Activated T-cell treated with anti-CD3 and anti-CD28 coated beads, Interleukin-2, amount 50 U/mL, for 72 hours (primary cell): Measurements from ENCODE around the gene PRXL2C. TPM values are rescaled to one million over a fixed set of nuclear protein-coding genes. Genes with fewer than 3 reads are reported as not detected.
"Not testable (repeated sequence)": the region's sequence is repeated elsewhere in the genome, so short reads cannot be mapped to it uniquely, and the experiment has no call there.

Experiments used
- ATAC-seq, 2 donors: fragments of 150-1000 bp; cut with Tn5 transposase; replicated peaks in 1 of 2; 2 replicates each; pipeline ENCODE4 v1.10.0; 2021; ENCODE audit warnings: moderate library complexity in 2 of 2, mild to moderate bottlenecking in 1 of 2
- DNase-seq, 2 donors: peaks; one replicate each; pipeline ENCODE4 v3.0.0; 2021 to 2022; ENCODE audit warnings: mixed read lengths in 1 of 2
- H3K27ac Mint-ChIP-seq: one replicate; pipeline ENCODE4 v1.8.0; 2022; ENCODE audit warnings: mild to moderate bottlenecking, moderate library complexity, mixed read lengths
- H3K27me3 Mint-ChIP-seq: one replicate; pipeline ENCODE4 v1.8.0; 2022; ENCODE audit warnings: low read depth, mixed read lengths
- H3K36me3 Mint-ChIP-seq, 2 donors: one replicate each; pipeline ENCODE4 v1.8.0; 2022; ENCODE audit warnings: mixed read lengths in 2 of 2, mild to moderate bottlenecking in 1 of 2; ENCODE audit not compliant: insufficient read depth in 2 of 2
- H3K4me1 Mint-ChIP-seq: one replicate; pipeline ENCODE4 v1.8.0; 2022; ENCODE audit warnings: low read depth, mixed read lengths
- H3K4me3 Mint-ChIP-seq, 2 donors: one replicate each; pipeline ENCODE4 v1.8.0; 2022; ENCODE audit warnings: mild to moderate bottlenecking in 2 of 2, mixed read lengths in 2 of 2, moderate library complexity in 2 of 2
- H3K9me3 Mint-ChIP-seq, 2 donors: one replicate each; pipeline ENCODE4 v1.8.0; 2022; ENCODE audit warnings: mixed read lengths in 2 of 2
- total RNA-seq, 2 donors: library from RNA; stranded (reverse); gene quantifications; one replicate each; pipeline ENCODE4 v1.2.3, GENCODE V29; 2022

Gene PRXL2C
- total RNA-seq, 2 donors from 2014 or later: 11.6 to 17.1 TPM

DNA sequence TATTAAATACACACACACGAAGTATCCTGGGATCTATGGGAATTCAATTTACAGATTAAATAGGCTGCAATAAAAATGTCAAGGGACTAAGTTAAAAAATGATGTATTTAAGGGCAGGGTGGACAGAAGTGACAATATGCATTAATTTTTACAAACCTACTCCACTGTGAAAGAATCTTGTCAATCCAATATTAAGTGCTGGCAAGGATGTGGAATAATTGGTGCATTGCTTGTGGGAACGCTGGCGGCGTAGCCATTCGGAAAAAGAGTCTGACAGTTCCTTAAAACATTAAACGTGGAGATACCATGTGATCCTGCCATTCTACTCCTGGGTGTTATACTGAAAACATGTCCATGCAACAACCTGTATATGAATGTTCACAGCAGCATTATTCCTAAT lies 39.7 kb downstream of the PRXL2C start:
- Mint-ChIP-seq H3K9me3 (no peaks in the 10 kb centered on the region), H3K4me3 (no peak overlapping the region), H3K27ac (no peak overlapping the region), H3K4me1 (peaks cover 11% of the 10 kb centered on the region), H3K36me3 (peaks cover 0 to 2% of the 10 kb centered on the region in 2 donors), H3K27me3 (peaks cover 74% of the 10 kb centered on the region)
- ATAC-seq (no peak), DNase-seq (no peak)

DNA sequence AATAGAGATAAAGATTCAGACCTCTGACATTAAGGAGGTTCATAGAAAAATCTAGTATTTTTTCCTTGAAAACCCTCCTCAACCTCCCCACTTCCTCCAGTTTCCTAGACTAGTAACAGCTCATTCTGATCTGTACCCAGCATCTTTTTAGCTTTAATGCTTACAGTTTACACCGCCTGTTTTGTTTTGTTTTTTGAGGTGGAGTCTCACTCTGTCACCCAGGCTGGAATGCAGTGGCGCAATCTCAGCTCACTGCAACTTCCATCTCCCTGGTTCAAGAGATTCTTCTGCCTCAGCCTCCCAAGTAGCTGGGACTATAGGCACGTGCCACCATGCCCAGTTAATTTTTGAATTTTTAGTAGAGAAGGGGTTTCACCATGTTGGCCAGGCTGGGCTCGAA lies 40.5 kb downstream of the PRXL2C start:
- not testable (repeated sequence) for H3K4me3 Mint-ChIP-seq, H3K36me3 Mint-ChIP-seq, DNase-seq, H3K27ac Mint-ChIP-seq, H3K4me1 Mint-ChIP-seq, H3K9me3 Mint-ChIP-seq, ATAC-seq
- peaks cover 71% of the 10 kb centered on the region for H3K27me3 Mint-ChIP-seq

DNA sequence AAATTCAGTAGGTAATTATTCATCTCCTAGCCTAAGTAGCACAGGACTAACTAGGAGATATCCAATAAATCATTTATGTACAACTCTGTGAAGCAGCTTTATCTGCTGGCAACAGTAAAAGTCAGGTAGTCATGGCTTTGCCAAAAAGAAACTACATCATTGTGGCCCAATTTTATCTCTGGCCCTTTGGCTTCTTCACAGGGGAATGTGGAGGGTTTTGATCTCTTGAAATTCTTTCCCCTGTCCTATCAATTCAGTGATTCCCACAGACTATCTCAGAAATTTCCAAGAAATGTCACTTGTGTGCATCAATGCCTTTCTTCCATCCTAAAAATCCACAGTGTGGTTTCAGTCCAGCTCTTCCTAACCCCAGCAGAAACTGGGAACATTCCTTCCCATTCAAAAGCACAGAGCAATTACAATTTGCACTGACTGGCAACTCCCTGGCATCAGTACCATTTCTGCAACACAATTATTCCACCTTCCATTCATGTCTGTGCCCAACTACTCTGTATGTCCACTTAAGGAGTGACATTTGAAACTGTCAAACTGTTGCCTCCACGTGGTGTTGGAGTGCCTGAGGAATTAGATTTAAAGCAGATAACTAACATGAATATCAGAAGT lies 42.0 kb downstream of the PRXL2C start:
- DNase-seq (no peak), ATAC-seq (no peak)
- H3K27me3 Mint-ChIP-seq: peaks cover 77% of the 10 kb centered on the region
- H3K36me3 Mint-ChIP-seq: no peaks in the 10 kb centered on the region
- H3K9me3 Mint-ChIP-seq: no peaks in the 10 kb centered on the region
- no peak overlapping the region for H3K27ac Mint-ChIP-seq
- peaks cover 2% of the 10 kb centered on the region for H3K4me1 Mint-ChIP-seq
- no peak overlapping the region for H3K4me3 Mint-ChIP-seq

DNA sequence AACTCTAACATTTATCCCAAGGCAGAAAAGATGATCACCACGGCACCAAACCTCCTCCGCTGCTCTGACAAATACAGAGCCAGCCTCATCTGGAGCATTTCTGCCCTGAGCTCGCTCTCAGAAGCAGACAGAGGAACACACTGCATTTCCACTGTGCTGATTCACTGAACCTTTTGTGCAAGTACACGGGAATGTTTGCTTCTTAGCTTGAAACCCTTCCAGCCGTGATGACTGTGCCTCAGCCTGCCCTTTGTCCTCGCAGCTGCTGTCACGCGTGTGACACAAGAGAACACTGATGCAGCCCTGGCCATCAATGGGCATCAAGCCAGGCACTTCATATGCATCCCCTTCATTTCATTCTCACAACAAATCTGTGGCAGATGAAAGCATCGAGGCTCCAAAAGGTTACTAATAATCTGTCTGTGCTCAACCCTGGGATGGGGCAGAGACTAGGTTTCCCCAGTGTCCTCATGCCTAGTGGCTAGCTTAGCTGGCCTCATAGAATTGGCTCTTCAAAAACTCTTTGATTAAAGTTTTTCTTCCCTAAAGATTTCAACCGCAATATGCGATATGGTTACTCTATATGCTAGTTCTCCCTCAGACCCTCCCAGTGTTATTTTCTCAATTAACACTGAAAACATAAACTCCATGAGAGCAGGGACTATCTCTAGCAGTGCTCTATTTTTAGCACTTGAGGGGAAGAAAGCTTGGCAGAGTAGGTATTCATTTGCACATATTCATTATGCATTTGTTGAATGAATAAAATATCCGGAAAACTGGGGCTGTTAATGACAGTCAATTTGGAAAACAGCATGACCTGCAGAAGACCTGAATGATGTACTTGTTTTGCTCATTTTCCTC lies 42.8 kb downstream of the PRXL2C start:
- peaks cover 70% of the 10 kb centered on the region for H3K27me3 Mint-ChIP-seq
- no peaks in the 10 kb centered on the region for H3K4me1 Mint-ChIP-seq
- DNase-seq (no peak), ATAC-seq (peak in 1 of 2 donors; percentile 21)
- H3K27ac Mint-ChIP-seq: no peak overlapping the region
- no peaks in the 10 kb centered on the region for H3K36me3 Mint-ChIP-seq
- no peak overlapping the region for H3K4me3 Mint-ChIP-seq
- no peaks in the 10 kb centered on the region for H3K9me3 Mint-ChIP-seq

DNA sequence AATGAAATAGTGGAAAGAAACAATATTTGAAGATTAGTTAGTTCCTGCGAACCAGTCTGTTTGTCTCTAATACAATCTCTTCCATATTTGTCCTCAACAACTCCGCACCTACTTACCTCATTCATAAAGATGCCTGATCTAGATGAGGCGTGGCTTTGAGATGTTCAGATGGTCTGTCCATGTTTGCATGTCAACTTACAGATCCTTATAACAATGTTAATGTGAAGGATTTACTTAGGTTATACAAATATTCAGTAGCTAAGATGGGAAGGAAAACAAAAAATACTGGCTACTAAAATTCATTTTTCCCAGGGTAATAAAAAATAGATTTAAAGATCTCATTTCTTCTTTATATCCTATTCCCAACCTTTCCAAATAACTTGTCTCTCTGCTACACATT lies 43.8 kb downstream of the PRXL2C start:
- Mint-ChIP-seq H3K4me3 (no peak overlapping the region), H3K36me3 (no peaks in the 10 kb centered on the region), H3K4me1 (no peaks in the 10 kb centered on the region), H3K9me3 (no peaks in the 10 kb centered on the region), H3K27ac (no peak overlapping the region), H3K27me3 (peaks cover 63% of the 10 kb centered on the region)
- DNase-seq (no peak), ATAC-seq (no peak)

DNA sequence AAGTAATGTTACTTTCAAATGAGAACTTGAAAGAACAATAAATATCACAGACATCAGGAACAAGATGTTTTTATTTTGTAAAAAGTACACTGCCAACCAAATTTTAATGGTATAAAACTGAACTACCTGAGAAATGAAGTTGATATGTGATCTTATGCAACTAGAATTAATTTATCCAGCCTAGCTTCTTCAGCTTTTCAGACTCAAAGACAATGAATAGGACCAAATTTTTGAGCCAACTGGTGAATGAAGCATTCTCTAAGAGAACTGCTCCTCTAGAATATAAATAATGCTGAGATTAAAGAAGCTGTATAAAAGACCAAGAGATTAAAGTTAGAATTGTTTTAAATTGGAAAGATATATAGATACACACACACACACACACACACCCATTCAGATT lies 45.4 kb downstream of the PRXL2C start:
- no peak for ATAC-seq
- DNase-seq: no peak
- no peaks in the 10 kb centered on the region for H3K4me1 Mint-ChIP-seq
- H3K4me3 Mint-ChIP-seq: no peak overlapping the region
- no peaks in the 10 kb centered on the region for H3K9me3 Mint-ChIP-seq
- no peaks in the 10 kb centered on the region for H3K36me3 Mint-ChIP-seq
- H3K27me3 Mint-ChIP-seq: peaks cover 62% of the 10 kb centered on the region
- no peak overlapping the region for H3K27ac Mint-ChIP-seq

DNA sequence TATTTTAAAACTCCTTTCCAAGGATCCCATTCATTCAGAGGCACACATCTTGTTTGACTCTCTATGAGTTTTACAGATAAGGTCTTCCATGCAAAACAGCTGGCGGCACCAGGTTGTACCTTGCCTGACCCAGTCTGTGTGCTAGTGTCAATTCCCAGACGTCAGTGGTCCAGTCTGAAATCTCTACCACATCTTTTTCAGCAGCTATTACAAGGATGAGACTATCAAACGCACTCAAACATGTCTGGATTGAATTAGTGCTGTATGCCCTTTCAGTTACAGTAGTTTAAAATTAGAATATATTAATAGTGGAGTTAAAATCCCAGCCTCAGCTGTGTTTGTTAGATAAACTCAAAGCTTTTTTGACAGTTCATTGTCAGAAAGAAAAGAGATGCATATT lies 47.1 kb downstream of the PRXL2C start:
- no peak for DNase-seq
- Mint-ChIP-seq H3K4me1 (no peaks in the 10 kb centered on the region), H3K9me3 (no peaks in the 10 kb centered on the region), H3K36me3 (no peaks in the 10 kb centered on the region), H3K27me3 (peaks cover 44% of the 10 kb centered on the region), H3K27ac (no peak overlapping the region), H3K4me3 (no peak overlapping the region)
- no peak for ATAC-seq

DNA sequence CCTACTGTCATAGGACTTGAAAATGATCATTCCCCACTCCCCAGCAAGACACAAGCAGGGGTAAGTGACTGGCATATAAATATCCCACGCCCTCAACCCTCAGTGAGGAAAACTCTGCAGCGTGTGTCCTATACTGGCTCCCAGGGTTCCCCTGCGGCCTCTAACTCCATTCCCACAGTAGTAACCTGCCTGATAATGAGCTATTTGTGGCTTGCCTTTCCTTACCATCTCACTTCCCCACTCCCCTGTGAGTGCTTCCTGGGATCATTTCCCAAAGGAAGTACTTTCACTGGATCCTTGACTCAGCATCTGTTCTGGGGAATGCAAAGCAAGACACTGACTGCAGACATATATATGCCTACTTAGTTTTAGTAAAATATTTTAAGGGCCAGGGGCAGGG lies 49.8 kb downstream of the PRXL2C start:
- DNase-seq: no peak
- Mint-ChIP-seq H3K9me3 (no peaks in the 10 kb centered on the region), H3K27ac (no peak overlapping the region), H3K36me3 (no peaks in the 10 kb centered on the region), H3K27me3 (peaks cover 20% of the 10 kb centered on the region), H3K4me1 (no peaks in the 10 kb centered on the region), H3K4me3 (no peak overlapping the region)
- no peak for ATAC-seq

DNA sequence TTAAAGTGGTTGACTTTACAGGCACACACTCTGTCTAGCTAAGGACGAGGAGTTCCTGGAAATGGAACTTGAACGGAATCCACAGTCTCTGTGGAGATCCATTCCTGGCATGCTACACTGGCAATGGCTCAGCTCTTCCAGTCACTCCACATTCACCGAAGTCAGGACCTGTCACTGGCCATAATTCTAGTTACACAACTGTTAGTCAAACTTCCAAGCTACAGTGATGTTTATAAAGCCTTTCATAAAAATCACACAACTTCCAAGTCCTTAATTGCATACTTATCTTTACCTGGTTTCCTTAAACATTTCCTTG lies 51.2 kb downstream of the PRXL2C start:
- Mint-ChIP-seq H3K9me3 (no peaks in the 10 kb centered on the region), H3K36me3 (no peaks in the 10 kb centered on the region), H3K4me3 (no peak overlapping the region), H3K27me3 (peaks cover 15% of the 10 kb centered on the region), H3K4me1 (no peaks in the 10 kb centered on the region), H3K27ac (no peak overlapping the region)
- no peak for ATAC-seq
- DNase-seq: no peak

DNA sequence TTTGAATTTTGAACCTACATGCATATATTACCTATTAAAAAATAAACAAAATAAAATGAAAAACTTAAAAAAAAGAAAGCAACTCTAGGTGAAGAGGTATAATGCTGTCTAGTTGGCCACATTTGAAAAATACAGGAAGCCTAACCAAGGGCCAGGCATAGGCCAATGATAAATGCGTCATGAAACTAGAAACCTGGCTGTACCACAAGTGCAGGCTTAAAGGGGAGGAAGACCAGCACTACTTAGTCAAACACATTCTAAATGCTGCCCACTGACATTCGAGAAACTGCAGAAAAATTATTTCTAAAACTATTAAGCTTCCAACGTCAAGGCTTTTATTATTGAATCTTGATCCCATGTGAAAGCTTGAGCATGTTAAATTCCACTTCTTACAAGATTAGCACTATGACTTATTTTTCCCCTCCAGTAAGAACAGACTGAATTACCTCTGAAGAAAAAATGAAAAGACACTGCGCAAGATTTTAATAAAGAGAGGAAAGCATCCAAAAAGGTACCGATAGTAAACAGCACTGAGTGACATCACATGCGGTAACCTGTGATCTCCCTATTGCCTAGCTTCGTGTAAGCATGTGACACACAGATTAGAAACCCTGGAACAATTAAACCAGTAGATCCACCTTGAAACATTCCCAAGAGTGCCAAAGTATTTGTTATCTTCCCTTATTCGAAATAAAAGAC lies 51.7 kb downstream of the PRXL2C start:
- no peaks in the 10 kb centered on the region for H3K9me3 Mint-ChIP-seq
- ATAC-seq: no peak
- no peaks in the 10 kb centered on the region for H3K4me1 Mint-ChIP-seq
- H3K36me3 Mint-ChIP-seq: no peaks in the 10 kb centered on the region
- H3K27ac Mint-ChIP-seq: no peak overlapping the region
- DNase-seq: no peak
- H3K27me3 Mint-ChIP-seq: peaks cover 10% of the 10 kb centered on the region
- no peak overlapping the region for H3K4me3 Mint-ChIP-seq

DNA sequence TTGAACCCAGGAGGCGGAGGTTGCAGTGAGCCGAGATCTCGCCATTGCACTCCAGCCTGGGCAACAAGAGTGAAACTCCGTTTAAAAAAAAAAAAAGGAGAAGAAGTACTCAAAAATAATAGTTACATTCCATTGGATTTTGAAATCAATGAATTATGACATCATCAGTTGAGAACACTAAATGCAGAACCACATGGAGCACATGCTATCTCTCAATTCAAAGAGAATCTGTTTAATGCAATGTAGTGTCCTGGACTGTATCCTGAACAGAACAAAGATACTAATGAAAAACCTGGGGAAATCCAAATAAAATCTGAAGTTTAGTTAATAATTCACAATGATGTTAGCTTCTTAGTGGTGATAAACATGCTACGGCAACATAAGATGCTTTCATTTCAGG lies 55.8 kb downstream of the PRXL2C start:
- no peaks in the 10 kb centered on the region for H3K9me3 Mint-ChIP-seq
- no peak for DNase-seq
- no peak for ATAC-seq
- no peaks in the 10 kb centered on the region for H3K36me3 Mint-ChIP-seq
- no peaks in the 10 kb centered on the region for H3K4me1 Mint-ChIP-seq
- H3K27ac Mint-ChIP-seq: no peak overlapping the region
- no peaks in the 10 kb centered on the region for H3K27me3 Mint-ChIP-seq
- no peak overlapping the region for H3K4me3 Mint-ChIP-seq

DNA sequence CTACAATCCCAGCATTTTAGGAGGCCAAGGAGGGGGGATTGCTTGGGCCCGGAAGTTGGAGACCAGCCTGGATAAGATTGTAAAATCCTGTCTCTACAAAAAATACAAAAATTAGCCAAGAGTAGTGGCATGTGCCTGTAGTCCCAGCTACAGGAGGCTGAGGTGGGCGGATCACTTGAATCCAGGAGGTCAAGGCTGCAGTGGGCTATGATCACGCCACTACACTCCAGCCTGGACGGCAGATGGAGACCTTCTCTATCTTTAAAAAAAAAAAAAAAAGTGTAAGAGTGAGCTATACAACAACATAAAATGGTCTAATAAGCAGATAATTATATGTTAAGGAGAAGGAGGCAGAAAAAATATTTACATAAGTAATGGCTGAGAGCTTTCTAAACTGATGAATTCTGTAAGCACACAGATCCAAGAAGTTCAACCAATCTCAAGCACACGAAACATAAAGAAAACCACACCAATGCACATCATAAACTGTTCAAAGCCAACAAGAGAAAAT lies 58.5 kb downstream of the PRXL2C start:
- H3K36me3 Mint-ChIP-seq: no peaks in the 10 kb centered on the region
- H3K27ac Mint-ChIP-seq: no peak overlapping the region
- H3K4me3 Mint-ChIP-seq: no peak overlapping the region
- H3K9me3 Mint-ChIP-seq: no peaks in the 10 kb centered on the region
- DNase-seq (no peak), ATAC-seq (no peak)
- no peaks in the 10 kb centered on the region for H3K4me1 Mint-ChIP-seq
- peaks cover 4% of the 10 kb centered on the region for H3K27me3 Mint-ChIP-seq
